Measurements from ENCODE around the gene ARNT2.

- no peak for TF ChIP-seq CTCF (IDR thresholded peaks at IDR 0.05)
- TF ChIP-seq POLR2A (IDR thresholded peaks at IDR 0.05): no peak
Measured at GRCh38 chr15:80504931-80505330, 100.7 kb downstream of the ARNT2 start.

Data from testis (tissue), 2 donors.